GM12874 (cell line): ENCODE data around the gene C17orf107.

Experiments
- TF ChIP-seq, protein P1 (sequence below): IDR thresholded peaks from 2 replicates; pipeline ENCODE4 v1.5.1; 2011; ENCODE audit warnings: low read depth, mild to moderate bottlenecking, control low read depth, low read length, moderate library complexity; ENCODE audit not compliant: insufficient read depth

The C17orf107 gene

DNA sequence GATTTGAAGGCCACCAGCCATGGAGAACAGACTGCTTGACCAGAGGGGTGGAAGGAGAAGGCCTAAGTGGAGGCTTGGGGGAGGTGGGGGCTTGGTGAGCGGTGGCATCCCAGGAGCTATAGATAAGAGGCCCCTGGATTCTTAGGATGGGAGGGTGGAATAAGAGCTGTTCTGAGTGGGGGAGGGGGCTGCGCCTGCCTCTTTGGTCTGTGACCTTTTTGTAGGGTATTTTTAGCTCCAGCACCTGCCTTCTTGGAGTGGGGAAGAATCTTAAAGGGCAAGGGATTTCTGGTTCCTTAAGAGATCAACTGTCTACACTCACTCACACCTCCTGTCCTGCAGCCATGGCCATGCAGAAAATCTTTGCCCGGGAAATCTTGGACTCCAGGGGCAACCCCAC lies 52.1 kb downstream of the C17orf107 start:
- TF ChIP-seq, protein P1, sequence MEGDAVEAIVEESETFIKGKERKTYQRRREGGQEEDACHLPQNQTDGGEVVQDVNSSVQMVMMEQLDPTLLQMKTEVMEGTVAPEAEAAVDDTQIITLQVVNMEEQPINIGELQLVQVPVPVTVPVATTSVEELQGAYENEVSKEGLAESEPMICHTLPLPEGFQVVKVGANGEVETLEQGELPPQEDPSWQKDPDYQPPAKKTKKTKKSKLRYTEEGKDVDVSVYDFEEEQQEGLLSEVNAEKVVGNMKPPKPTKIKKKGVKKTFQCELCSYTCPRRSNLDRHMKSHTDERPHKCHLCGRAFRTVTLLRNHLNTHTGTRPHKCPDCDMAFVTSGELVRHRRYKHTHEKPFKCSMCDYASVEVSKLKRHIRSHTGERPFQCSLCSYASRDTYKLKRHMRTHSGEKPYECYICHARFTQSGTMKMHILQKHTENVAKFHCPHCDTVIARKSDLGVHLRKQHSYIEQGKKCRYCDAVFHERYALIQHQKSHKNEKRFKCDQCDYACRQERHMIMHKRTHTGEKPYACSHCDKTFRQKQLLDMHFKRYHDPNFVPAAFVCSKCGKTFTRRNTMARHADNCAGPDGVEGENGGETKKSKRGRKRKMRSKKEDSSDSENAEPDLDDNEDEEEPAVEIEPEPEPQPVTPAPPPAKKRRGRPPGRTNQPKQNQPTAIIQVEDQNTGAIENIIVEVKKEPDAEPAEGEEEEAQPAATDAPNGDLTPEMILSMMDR = no peak
